RWPE1 (cell line): Measurements from ENCODE around the gene DCST1.
A peak's percentile ranks its signal among the peaks of the same experiment; 100 is the strongest.

ENCODE experiments used
- CTCF ChIA-PET: fragments of 350-600 bp; sonication (Branson Sonifier 250); formaldehyde crosslinking; extraction: SDS; loops from one replicate; lab custom pipeline; 2021; lab: Yijun Ruan, JAX
- POLR2A ChIA-PET: fragments of 400-600 bp; formaldehyde crosslinking; extraction: SDS; loops from one replicate; lab custom pipeline; 2020; ENCODE audit warnings: antibody characterized with exemption; ENCODE audit not compliant: low non-redundant PET; lab: Yijun Ruan, JAX
- DNase-seq: peaks from one replicate; pipeline ENCODE4 v3.0.0; 2012; ENCODE audit warnings: low spot score
- H3K27ac ChIP-seq: fragments of 450-650 bp; 2 replicates; pipeline ENCODE4 v1.5.1; 2017
- TF ChIP-seq, protein P1 (sequence below): fragments of 450-650 bp; conservative IDR thresholded peaks from 2 replicates; pipeline ENCODE4 v1.5.1; 2017; ENCODE audit warnings: low read depth, mild to moderate bottlenecking

DCST1 gene

DNA sequence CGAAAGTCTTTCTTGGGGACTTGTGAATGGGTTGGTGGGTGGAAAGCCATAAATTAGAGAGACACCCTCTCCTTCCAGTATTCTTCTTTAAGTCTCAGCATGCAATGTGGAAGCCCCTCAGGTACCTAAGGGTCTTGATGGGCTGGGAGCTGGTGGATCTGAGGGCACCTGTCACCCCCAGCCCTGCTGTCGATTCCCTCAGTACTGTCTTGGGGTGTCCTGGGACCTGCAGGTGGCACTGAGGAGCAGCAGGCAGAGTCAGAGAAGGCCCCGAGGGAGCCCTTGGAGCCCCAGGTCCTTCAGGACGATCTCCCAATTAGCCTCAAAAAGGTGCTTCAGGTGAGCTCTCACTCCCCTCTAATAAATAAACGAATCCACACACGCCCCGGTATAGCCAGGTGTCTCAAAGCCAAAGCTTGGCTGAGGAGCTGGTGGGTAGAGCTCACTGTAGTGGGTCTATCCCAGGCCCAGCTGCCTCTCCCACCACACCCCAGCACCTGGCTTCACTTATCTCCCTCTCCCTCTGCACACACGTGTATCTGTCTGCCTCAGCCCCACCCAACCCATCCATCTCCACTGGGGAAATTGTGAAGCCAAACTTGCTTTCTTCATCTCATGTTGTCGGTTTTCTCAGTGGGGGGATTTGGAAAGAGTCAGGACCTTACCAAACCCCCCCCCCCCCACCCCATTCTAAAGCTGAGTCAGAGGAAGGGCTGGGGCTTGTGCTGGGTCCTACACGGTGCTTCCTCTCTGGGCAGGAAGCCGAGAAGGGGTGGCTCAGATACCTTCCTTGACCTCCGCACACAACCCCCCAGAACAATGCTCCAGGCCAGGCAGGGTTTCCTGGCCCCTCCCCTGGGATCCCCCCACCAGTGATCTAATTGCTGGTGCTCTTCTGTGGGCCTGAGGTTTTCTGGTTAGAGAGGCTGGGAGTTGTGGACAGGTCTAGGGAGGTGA, 19.1 kb downstream of the DCST1 start:
- H3K27ac ChIP-seq = peak overlapping the region; percentile 98
- DNase-seq = peak; percentile 63
- ChIA-PET CTCF (interaction anchor here (0.5 to 3.0 kb wide), 12 partner anchors 8 to 1129 kb away, joined by 3 to 27 read pairs (median 4); partner anchors contain the start of gene EFNA3), POLR2A (no interaction called here)
- TF ChIP-seq, protein P1, sequence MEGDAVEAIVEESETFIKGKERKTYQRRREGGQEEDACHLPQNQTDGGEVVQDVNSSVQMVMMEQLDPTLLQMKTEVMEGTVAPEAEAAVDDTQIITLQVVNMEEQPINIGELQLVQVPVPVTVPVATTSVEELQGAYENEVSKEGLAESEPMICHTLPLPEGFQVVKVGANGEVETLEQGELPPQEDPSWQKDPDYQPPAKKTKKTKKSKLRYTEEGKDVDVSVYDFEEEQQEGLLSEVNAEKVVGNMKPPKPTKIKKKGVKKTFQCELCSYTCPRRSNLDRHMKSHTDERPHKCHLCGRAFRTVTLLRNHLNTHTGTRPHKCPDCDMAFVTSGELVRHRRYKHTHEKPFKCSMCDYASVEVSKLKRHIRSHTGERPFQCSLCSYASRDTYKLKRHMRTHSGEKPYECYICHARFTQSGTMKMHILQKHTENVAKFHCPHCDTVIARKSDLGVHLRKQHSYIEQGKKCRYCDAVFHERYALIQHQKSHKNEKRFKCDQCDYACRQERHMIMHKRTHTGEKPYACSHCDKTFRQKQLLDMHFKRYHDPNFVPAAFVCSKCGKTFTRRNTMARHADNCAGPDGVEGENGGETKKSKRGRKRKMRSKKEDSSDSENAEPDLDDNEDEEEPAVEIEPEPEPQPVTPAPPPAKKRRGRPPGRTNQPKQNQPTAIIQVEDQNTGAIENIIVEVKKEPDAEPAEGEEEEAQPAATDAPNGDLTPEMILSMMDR = peak; percentile 69

DNA sequence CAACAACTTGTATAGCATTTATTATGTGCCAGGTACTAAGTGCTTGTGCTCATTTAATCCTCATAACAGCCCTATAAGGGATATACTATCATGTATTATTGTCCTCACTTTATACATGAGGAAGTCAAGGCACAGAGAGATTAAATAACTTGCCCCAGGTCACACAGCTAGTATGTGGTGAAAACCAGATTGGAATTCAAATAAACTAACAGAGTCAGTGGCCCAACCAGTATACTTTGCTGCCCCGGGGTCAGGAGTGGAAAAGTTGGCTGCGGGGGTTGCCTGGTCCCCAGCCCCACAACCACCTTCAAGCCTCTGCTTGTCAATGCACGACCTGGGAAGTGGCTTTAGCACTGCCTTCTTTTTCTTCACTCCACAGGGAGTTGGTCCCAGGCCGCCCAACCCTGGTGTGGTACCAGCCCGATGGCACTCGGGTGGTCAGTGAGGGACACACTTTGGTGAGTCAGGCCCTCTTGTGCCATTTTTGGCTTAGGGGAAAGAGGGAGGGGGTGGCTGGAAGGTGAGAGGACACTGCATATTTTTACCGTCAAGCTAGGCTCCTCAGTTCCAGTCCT, 20.0 kb downstream of the DCST1 start:
- CTCF ChIA-PET = interaction anchor here (0.6 to 1.8 kb wide), 7 partner anchors 9 to 1108 kb away, joined by 3 to 8 read pairs (median 4); no protein-coding TSS in a partner anchor
- no peak for DNase-seq
- peak overlapping the region; percentile 98 for H3K27ac ChIP-seq
- TF ChIP-seq, protein P1 = no peak
- POLR2A ChIA-PET = no interaction called here

DNA sequence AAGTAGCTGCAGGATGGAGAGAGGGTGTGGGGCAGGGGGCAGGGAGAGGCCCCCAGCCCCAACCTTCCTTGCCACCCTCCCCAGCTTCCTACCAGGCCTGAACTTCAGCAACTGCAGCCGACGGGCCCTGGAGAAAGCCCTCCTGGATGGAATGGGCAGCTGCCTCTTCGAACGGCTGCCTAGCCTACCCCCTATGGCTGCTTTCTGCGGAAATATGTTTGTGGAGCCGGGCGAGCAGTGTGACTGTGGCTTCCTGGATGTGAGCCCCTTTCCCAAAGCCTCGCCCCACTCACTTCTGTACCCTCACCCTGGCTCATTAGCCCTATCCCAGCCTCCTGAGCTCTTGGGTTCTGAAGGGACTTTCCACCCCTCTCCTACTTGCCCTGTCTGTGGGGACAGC, 23.5 kb downstream of the DCST1 start:
- POLR2A ChIA-PET = no interaction called here
- CTCF ChIA-PET = interaction anchor here (1.2 to 2.3 kb wide), 4 partner anchors 13 to 96 kb away, joined by 3 to 16 read pairs (median 6); partner anchors contain the start of gene PYGO2
- DNase-seq = no peak
- H3K27ac ChIP-seq = peak overlapping the region; percentile 36
- TF ChIP-seq, protein P1 = no peak

DNA sequence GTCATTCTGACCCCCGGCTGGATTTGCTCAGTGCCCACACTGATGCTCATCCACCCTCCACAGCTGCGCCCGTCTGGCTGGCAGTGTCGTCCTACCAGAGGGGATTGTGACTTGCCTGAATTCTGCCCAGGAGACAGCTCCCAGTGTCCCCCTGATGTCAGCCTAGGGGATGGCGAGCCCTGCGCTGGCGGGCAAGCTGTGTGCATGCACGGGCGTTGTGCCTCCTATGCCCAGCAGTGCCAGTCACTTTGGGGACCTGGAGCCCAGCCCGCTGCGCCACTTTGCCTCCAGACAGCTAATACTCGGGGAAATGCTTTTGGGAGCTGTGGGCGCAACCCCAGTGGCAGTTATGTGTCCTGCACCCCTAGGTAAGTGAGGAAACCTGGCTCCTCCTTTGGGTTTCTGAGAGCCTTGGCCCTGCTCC, 24.2 kb downstream of the DCST1 start:
- ChIA-PET POLR2A (no interaction called here), CTCF (interaction anchor here (0.5 to 2.3 kb wide), 4 partner anchors 13 to 61 kb away, joined by 3 to 16 read pairs (median 6); no protein-coding TSS in a partner anchor)
- TF ChIP-seq, protein P1 = no peak
- peak overlapping the region; percentile 36 for H3K27ac ChIP-seq
- DNase-seq = no peak

DNA sequence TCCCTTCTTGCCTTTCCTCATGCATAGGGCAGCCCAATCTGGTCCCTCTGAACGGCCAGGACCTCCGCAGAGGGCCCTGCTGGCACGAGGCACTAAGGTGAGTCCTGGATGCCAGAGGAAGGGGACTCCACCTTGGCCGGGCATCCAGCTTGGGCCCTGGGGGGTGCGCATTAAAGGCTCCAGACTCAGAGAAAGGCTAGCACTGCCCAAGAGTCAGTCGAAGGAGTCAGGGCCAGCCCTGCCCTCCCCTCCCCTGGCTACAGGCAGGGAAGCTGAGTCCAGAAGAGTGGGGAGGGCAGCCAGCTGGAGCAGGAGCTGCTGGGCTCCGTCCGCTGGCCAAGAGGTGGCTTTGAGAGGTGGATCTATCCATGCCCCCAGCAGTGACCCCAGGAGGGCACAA, 27.1 kb downstream of the DCST1 start:
- TF ChIP-seq, protein P1 = no peak
- DNase-seq = no peak
- H3K27ac ChIP-seq = peak overlapping the region; percentile 92
- ChIA-PET CTCF (interaction anchor here (0.6 to 3.0 kb wide), 11 partner anchors 9 to 864 kb away, joined by 3 to 27 read pairs (median 5); partner anchors contain the start of gene ADAM15), POLR2A (interaction anchor here (0.5 kb wide), 1 partner anchor 9 kb away, joined by 4 read pairs; no protein-coding TSS in a partner anchor)
